ENCODE measurements around the gene SPCS1.
"Not testable (repeated sequence)": the region's sequence is repeated elsewhere in the genome, so short reads cannot be mapped to it uniquely, and the experiment has no call there.

The SPCS1 gene

DNA sequence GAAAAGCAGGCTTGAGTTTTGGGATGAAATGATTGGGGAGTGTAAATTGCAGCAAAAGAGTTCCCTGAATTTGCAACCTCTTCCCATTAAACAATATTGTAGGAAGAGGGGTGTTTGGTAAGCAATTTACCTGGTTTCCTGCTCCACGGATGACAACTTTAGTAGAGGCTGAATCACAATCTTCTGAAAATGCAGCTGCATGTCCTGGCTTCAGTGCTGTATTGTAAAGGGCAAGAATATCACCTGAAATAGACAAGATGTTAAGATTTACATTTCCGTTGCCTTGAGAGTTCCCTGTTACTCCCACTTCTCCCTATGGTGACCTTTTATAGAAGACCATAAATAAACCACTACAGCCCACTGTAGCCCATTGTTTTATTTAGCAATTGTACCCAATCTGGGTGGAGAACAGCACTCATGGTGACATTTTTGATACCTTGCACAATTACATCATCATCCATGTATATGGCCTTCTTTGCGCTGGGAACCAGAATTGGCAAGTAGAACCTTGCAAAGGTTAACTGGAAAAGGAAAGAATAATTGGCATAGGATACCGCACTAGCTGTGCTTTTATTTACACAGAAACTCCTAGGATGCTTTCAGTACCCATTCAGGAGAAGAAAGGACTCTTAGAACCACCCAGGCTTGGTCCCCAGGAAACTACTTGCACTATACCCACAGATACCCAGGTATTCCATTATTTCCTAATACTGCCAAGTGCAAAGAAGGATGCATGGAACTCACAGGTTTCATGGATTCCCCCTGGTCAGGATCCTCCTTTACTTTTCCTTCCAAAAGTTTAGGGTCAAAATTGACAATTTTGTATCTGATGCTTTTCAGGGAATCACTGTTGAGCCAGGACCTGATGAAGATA lies 9.9 kb upstream of the SPCS1 start:
- DNase-seq = no peak

DNA sequence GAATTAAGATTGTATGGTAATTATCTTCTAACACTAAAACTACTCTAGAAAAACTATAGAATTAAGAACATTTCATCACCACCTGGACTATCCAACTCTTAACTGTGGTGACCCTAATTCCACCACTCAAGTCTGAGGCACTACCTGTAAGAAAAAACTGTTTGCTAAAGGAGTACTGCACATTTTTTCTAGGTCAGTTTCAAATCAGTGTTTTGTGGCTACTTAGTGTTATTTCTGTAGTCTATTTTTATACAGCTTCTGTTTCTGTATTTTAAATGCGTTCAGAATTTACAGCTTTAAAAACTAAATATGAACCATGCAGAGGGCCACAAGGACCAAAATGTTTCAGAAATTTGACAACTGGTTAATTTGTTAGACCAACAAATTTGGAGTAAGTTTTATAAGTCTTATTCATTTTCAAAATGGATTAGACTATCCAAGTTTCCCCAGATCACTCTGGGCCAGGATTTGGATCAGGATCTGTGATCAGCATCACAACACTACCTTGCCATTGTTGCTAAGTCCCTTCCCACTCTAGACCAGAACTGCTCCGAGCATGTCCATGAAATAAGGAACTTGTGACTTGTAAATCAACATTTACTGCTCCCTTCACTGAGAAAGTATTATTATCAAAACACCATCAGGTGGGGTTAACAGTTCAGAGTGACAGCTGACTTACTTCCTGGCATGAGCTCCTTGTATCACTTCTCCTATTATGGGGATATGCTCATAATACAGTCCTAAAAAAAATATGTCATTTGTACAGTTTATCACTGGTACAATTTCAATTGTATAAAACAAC lies 8.9 kb upstream of the SPCS1 start:
- DNase-seq = no peak

DNA sequence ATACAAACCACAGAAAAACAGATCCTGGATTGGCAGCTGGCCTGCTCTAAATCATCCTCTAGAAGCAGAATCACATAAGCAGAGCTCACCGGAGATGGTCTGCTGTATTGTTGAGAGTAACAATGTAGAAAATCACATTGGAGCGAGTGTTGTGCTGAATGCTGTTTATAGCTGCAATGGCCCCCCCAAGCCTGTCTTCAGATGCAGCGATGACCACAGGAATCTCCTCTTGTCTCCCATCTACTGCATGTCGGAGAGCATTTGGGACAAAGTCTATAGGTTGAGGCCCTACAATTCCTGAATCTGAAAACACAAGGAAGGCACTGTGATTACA lies 8.3 kb upstream of the SPCS1 start:
- no peak for DNase-seq

DNA sequence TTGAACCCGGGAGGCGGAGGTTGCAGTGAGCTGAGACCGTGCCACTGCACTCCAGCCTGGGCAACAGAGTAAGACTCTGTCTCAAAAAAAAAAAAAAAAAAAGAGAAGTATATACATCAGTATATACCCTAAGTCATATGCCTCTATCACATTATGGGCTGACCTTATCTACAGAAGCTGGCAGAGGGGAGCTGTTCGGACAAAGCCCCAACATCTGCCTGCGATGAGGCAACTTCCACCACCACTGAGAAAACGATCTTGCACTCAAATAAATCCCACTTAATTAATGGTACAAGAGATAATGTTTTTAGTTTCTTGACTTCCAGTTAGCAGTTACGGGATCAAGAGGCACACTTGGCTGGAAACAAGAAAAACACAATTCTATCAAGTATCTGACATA lies 2.6 kb upstream of the SPCS1 start:
- DNase-seq = no peak

DNA sequence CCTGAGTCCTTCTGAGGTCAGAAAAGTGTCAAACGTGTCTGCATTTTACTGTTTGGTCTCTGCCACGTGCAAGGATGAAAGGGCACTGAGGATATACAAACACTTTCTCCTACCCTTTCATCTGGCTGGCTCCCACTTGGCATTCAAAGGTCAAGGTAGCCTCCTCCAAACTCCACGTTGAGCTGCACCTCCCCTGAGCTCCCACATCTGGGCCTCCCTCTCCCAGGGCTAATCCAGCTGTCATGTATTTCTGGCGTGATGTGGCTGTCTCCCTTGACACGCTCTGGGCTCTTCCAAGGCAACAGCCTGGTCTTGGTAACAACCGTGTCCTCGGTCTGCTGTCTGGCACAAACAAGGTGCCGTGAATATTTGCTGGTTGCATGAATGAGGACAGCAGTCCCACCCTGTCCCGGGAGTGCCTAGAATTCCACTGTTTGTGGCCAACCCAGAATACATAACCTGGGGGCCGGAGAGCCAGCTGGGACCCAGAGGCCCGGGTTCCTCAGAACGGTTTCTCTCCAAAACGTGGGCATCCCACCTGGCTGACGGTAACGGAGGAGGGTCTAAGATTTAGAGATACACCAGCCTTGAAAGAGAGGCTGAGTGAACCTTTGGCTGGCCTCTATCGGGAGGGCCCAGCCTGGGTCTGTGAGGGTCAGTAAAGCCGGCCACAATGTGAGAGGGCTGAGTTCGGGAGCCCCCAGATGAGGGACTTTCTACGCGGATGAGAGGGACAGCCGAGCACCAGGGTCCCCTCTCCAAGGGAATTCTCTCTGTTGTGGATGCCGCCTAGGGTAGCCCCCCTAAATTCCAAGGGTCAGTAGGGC lies 1.1 kb upstream of the SPCS1 start:
- DNase-seq = no peak

DNA sequence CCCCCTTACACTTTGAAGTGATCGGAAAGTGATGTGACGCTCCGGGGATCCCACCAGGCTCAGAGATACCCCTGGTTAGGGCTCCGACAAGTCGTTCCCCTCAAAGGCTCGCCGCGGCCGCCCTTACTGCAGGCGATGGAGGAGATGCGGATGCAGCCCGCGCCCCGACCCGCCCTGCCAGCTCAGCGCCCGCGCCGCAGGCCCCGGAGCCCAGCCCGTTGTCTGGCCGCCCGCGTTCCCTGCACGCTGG lies 543 bp upstream of the SPCS1 start:
- peak; percentile 31 for DNase-seq

DNA sequence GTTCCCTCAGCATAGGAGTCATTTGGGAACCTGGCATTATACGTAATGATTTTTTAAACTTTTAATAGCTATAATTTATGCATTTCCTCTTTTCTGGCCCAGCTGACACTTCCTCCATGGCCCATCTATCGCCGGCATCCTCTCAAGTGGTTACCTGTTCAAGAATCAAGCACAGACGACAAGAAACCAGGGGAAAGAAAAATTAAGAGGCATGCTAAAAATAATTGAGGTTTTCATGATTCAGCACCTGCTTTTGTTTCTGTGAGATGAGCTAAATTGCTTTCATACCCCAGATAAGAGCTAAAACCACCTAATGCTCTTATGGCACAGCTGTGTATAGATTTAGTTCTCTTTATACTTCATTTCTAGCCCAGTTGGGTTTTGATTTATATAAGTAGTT lies 1.7 kb downstream of the SPCS1 start:
- no peak for DNase-seq

DNA sequence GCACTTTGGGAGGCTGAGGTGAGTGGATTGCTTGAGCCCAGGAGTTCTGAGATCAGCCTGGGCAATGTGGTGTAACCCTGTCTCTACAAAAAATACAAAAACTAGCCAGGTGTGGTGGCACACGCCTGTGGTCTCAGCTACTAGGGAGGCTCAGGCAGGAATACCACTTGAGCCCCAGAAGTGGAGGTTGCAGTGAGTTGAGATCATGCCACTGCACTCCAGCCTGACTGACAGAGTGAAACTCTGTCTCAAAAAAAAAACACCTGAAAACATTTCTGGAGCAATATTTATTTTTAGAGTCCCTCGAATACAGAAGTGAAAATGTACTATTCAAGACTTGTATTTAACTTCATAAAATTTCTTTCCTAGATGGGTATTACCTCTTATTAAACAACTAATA lies 4.6 kb downstream of the SPCS1 start:
- no peak for DNase-seq

DNA sequence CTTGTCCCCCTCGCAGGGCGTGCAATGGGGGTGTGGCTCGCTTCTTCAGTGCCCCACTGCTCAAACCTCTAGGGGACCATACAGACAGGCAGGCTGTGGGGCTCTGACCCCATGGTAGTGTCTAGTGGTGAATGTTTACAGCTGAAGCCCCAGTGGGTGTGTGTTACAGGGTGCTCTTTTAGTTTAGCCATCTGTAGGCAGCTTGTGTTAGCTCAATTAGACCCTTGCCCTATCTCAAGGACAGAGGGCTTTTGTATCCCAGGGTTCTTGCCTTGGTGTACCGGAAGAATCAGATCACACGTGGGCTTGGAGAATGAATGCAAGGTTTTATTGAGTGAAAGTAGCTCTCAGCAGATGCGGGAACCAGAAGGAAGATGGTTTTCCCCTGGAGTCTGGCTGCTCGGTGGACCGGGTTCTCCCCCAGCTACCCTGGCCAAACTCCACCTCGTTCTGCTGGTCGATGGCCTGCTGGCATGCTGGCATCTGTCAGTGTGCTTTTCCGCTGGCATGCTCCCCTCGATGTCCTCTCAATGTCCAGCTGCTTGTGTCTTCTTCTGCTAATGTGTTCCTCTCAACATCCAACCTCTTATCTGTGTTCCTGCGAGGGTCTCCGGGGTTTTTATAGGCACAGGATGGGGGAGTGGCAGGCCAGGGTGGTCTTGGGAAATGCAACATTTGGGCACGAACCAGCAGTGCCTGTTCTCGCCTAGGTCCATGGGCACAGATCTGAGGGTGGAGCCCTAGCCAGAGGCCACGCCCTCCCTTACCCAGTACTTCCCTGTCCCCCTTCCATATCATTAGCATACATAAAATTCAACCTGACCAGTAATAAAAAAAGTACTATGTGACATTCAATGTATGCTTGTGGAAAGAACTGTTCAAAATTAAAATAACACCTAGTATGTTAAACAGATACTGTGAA lies 6.6 kb downstream of the SPCS1 start:
- no peak for DNase-seq

DNA sequence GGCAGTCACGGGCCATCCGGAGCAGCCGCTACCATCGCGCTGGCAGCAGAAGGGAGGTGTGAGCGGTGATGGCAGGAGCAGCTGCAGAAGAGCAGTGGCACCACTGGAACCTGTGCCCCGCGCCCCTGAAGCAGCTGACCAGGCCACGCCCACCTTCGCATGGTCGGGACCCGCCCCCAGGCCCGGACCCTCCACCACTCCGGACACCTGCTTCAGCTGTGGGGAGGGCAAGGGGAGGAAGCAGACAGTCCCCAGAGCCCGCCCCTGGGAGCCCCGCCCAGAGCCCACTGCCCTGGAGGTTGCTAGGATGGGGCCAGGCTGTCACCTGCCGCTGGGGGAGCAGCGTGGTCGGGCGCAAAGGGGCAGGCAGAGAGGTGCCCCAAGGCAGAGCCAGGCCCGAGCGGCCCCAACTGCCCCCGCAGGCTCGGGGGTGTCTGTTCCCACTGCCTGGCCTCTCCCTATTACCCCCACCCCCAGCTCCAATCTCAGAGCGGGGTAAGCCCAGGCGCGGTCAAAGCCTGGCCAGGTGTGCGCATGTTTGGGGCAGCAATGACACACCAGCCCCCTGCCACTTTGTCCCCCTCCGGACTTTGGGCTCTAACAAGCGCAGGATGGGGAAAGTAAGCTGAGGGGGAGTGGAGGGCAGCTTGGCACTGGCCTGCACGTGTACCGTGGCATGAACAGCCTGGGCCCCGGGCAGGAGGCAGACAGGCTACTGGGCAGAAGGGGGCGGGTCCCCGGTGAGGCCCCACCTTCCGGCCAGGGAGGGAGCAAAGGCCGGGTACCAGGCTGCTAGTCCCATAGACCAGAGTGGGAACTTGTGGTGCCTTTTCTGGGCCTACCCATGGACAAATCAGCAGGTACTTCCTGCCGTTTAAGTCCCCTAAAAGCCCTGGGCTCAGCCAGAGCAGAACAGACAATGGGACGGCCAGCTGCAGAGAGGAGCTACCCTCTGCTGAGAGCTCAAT lies 8.7 kb downstream of the SPCS1 start:
- no peak for DNase-seq

DNA sequence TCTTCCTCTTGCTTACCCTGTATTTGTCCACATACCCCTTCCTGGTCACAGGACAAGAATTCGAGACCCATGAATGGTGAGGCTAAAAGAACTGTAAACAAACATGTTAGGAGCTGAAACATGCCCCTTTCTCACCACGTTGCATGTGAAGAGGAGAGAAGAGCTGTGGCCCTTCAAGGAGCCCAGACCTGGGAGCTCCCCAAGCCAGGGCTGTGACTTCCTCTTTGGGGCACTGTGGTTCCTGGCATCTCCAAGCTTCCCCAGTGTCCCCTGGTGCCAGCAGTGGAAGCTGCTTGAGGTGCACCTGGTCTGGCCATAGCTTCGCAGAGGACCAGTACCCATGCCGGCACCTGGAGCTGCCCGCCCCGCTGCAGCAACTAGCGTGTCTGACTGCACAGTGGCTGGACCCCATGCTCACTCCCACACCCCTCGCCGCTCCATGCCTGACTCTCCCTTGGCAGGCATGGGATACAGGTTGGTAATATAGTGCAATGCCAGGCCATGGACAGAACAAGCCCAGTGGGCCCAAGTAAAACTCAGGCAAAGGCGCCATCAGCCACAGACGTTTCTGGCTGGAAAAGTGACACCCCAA lies 9.9 kb downstream of the SPCS1 start:
- DNase-seq = no peak

DNA sequence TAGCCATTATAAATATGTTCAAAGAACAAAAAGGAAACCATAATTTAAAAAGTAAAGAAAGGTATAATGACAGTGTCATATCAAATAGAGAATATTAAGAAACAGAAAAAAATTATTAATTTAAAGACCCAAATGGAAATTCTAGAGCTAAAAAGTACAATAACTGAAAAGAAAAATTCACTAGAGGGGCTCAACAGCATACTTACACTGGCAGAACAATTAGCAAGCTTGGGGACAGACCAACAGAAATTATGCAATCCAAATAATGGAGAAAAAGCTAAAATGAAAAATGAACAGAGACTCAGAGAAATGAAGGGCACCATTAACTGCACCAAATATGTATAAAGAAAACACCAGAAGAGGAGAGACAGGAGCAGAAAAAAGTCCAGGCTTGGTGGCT lies 13.7 kb downstream of the SPCS1 start:
- no peak for DNase-seq

DNA sequence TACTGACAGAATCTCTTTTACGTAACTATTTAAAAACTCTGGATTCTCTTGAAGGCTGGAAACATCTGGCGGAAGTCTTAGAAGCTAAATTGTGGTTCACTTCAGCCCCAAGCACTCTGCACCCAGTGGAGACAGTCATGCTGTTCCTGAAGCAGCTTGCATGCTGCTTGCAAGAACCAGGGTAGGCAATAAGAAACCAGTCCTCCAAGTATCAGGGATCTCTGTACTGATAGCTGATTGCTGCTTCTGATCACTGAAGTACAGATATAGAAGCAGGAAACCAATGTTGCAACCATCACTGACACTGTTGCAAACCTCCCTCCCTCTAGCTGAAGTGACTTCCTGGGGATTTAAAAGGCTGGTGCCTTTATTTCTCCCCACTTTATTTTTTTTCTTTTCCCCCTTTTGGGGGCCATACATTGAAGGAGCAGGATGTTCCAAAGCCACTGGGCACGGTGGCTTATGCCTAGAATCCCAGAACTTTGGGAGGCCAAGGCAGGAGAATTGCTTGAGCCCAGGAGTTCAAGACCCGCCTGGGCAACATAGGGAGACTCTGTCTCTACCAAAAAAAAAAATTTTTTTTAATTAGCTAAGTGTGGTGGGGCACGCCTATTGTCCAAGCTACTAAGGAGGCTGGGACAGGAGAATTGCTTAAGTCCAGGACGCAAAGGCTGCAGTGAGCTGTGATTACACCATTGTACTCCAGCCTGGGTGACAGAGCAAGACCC lies 15.3 kb downstream of the SPCS1 start:
- no peak for DNase-seq

DNA sequence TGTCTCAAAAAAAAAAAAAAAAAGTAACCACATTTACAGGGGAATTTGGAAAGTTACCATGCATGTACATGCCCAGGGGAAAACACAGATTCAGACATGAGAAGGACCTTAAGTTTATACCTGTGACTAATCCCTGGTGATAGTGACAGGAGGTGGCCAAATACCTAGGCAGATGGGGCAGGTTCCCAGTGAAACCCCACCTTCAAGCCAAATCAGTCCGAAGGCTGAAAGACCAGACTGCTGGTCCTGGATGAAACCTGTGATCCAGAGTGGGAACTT lies 15.8 kb downstream of the SPCS1 start:
- DNase-seq = no peak

DNA sequence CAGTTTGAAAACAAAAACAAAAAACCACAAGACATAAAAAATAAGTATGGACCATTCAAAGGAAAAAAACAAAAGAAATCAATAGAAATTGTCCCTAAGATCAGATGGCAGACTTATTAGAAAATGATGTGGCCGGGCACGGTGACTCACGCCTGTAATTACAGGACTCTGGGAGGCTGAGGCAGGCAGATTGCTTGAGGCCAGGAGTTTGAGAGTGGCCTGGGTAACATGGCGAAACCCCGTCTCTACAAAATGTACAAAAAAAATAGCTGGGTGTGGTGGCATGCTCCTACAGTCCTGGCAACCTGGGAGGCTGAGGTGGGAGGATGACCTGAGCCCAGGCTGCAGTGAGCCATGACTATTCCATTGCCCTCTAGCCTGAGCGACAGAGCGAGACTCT lies 16.6 kb downstream of the SPCS1 start:
- no peak for DNase-seq

DNA sequence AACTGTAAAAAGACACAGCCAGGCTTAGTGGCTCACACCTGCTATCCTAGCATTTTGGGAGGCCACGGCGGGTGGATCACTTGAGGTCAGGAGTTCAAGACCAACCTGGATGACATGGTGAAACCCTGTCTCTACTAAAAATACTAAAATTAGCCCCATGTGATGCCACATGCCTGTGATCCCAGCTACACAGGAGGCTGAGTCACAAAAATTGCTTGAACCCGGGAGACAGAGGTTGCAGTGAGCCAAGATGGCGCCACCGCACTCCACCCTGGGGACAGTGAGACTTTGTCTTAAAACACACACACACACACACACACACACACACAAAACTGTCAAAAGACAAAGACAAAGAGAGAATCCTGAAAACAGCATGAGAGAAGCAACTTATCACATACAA lies 18.0 kb downstream of the SPCS1 start:
- DNase-seq = no peak

DNA sequence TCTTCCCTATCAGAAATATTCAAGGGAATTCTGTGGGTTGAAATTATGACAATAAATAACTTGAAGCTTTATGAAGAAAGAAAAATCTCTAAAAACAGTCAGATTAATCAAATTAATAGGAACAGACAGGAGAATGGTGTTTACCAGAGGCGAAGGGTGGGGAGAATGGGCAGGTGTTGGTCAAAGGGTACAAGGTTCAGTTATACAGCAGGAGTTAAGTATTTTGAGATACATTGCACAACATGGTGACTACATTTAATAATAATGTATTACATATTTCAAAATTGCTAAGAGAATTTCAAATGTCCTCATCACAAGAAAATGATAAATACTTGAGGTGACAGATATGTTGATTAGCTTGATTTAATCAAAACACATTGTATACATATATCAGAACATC lies 18.6 kb downstream of the SPCS1 start:
- no peak for DNase-seq

DNA sequence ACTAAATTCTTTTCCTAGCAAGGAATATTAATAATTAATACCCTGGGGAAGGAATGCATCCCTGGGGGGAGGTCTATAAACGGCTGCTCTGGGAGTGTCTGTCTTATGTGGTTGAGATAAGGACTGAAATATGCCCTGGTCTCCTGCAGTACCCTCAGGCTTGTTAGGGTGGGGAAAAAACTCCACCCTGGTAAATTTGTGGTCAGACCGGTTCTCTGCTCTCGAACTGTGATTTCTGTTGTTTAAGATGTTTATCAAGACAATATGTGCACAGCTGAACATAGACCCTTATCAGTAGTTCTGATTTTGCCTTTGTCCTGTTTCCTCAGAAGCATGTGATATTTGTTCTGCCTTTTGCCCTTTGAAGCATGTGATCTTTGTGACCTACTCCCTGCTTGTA lies 22.8 kb downstream of the SPCS1 start:
- DNase-seq = not testable (repeated sequence)

DNA sequence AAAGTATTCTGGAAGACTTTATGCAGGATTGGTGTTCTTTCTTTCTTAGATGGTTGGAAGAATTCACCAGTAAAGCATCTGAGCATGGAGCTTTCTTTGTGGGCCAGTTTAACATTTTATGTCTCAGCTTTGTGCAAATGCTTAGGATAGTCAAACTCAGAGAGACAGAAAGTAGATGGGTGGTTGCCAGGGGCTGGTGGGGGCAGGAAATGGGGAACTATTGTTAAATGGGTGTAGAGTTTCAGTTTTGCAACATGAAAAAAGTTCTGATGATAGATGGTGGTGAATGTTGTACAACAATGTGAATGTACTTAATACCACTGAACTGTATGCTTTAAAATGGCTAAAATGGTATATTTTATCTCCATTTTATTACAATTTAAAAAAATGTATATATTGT lies 24.8 kb downstream of the SPCS1 start:
- DNase-seq = no peak

DNA sequence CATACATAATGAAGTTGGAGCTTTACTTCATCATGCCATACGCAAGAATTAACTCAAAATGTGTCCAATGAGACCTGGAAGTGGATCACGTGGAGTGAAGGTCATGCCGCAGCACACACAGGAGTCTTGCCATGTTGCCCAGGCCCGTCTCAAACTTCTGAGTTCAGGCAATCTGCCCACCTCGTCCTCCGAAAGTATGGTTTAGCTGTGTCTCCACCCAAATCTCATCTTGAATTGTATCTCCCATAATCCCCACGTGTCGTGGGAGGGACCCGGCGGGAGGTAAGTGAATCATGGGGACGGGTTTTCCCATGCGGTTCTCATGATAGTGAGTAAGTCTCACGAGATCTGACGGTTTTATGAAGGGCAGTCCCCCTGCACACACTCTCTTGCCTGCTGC lies 25.7 kb downstream of the SPCS1 start:
- no peak for DNase-seq
